22Rv1 (cell line): ENCODE measurements around the gene SRF.

ENCODE experiments used
- ZFX ChIP-seq: fragments of 450-650 bp; IDR thresholded peaks from 2 replicates; pipeline ENCODE4 v1.6.1; 2017; ENCODE audit warnings: antibody characterized with exemption, borderline replicate concordance
- TF ChIP-seq, protein P1 (sequence below): fragments of 450-650 bp; IDR thresholded peaks from 2 replicates; pipeline ENCODE4 v1.5.1; 2017; ENCODE audit warnings: mild to moderate bottlenecking

DNA sequence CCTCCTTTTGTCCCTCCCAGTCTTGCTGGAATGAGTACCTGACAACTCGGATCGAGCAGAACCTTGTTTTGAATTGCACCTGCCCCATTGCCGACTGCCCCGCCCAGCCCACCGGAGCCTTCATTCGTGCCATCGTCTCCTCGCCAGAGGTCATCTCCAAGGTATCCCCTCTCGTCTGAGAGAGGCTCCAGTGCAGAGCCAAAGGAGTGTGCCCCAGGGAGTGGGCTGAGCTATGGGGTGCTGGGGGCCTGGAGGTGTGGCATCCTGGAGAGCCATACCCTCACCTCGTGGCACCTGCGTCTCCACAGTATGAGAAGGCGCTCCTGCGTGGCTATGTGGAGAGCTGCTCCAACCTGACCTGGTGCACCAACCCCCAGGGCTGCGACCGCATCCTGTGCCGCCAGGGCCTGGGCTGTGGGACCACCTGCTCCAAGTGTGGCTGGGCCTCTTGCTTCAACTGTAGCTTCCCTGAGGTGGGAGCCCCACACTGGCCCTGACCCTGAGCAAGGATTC, 49.4 kb downstream of the SRF start:
- TF ChIP-seq, protein P1, sequence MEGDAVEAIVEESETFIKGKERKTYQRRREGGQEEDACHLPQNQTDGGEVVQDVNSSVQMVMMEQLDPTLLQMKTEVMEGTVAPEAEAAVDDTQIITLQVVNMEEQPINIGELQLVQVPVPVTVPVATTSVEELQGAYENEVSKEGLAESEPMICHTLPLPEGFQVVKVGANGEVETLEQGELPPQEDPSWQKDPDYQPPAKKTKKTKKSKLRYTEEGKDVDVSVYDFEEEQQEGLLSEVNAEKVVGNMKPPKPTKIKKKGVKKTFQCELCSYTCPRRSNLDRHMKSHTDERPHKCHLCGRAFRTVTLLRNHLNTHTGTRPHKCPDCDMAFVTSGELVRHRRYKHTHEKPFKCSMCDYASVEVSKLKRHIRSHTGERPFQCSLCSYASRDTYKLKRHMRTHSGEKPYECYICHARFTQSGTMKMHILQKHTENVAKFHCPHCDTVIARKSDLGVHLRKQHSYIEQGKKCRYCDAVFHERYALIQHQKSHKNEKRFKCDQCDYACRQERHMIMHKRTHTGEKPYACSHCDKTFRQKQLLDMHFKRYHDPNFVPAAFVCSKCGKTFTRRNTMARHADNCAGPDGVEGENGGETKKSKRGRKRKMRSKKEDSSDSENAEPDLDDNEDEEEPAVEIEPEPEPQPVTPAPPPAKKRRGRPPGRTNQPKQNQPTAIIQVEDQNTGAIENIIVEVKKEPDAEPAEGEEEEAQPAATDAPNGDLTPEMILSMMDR = no peak
- no peak for TF ChIP-seq ZFX
